ENCODE measurements around the gene CDH18. TPM values are rescaled to one million over a fixed set of nuclear protein-coding genes. Genes with fewer than 3 reads are reported as not detected.

The CDH18 gene
- total RNA-seq, 1 donor from 2014 or later, result not detected

- Mint-ChIP-seq H3K4me3 (no peak overlapping the region), H3K9me3 (peaks cover 7% of the 10 kb centered on the region), H3K27me3 (no peaks in the 10 kb centered on the region), H3K36me3 (ENCODE audit: low read depth) (no peaks in the 10 kb centered on the region), H3K4me1 (no peaks in the 10 kb centered on the region), H3K27ac (no peak overlapping the region)
- DNase-seq, result no peak
- intact Hi-C loops (cut with micrococcal nuclease), result no loop called here
Measured at GRCh38 chr5:19616701-19617215, 371.2 kb downstream of the CDH18 start.

DNA sequence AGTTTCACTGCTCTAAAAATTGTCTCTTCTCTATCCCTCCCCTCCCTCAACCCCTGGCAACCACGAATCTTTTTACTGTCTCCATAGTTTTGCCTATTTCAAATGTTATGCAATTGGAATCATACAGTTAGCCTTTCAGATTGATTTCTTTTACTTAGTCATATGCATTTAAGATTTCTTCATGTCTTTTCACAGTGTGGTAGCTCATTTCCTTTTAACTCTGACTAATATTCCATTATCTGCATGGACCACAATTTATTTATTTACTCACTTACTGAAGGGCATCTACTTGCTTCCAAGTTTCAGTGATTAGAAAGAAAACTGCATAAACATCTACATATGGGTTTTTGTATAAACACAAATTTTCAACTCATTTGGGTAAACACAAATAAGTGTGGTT, 372.3 kb downstream of the CDH18 start:
- no peaks in the 10 kb centered on the region for H3K4me1 Mint-ChIP-seq
- no peak for DNase-seq
- peaks cover 7% of the 10 kb centered on the region for H3K9me3 Mint-ChIP-seq
- no peaks in the 10 kb centered on the region for H3K27me3 Mint-ChIP-seq
- no peak overlapping the region for H3K4me3 Mint-ChIP-seq
- H3K36me3 Mint-ChIP-seq (ENCODE audit: low read depth), result no peaks in the 10 kb centered on the region
- intact Hi-C loops (cut with micrococcal nuclease), result no loop called here
- H3K27ac Mint-ChIP-seq, result no peak overlapping the region

GRCh38 chr5:19615071-19615470, 372.9 kb downstream of the CDH18 start:
- Mint-ChIP-seq H3K4me1 (no peaks in the 10 kb centered on the region), H3K9me3 (peaks cover 3% of the 10 kb centered on the region), H3K27ac (no peak overlapping the region), H3K36me3 (ENCODE audit: low read depth) (no peaks in the 10 kb centered on the region), H3K4me3 (no peak overlapping the region), H3K27me3 (no peaks in the 10 kb centered on the region)
- no peak for DNase-seq
- intact Hi-C loops (cut with micrococcal nuclease), result no loop called here

DNA sequence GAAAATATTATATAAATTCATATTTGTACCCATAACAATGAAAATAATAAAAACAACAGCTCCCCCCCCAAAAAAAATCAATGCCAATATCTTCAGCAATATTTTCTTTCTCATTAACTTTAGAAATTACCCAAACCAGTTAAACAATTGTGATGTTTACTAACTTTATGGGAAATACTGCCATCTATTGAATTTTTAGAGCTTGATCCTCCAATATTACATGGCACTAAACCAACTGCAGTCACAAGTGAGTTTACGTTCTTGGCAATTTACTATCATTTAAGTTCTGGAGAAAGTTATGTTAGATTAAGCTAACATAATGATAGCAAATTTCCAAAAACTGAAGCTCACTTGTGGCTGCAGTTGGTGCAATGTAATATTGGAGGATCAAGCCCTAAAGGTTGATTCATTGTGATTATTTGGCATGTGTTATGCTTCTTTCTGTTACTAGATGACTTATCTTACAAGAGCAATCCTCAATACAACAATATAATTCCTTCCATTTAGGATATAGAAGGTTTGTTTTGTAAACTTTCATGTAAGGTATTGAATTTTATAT, 379.5 kb downstream of the CDH18 start:
- intact Hi-C loops (cut with micrococcal nuclease), result no loop called here
- peaks cover 4% of the 10 kb centered on the region for H3K9me3 Mint-ChIP-seq
- no peaks in the 10 kb centered on the region for H3K4me1 Mint-ChIP-seq
- no peak overlapping the region for H3K4me3 Mint-ChIP-seq
- no peaks in the 10 kb centered on the region for H3K27me3 Mint-ChIP-seq
- H3K36me3 Mint-ChIP-seq (ENCODE audit: low read depth), result no peaks in the 10 kb centered on the region
- DNase-seq, result no peak
- H3K27ac Mint-ChIP-seq, result no peak overlapping the region

- intact Hi-C loops (cut with micrococcal nuclease), result no loop called here
- Mint-ChIP-seq H3K9me3 (peaks cover 4% of the 10 kb centered on the region), H3K36me3 (ENCODE audit: low read depth) (no peaks in the 10 kb centered on the region), H3K27me3 (no peaks in the 10 kb centered on the region), H3K4me3 (no peak overlapping the region), H3K27ac (no peak overlapping the region), H3K4me1 (no peaks in the 10 kb centered on the region)
- no peak for DNase-seq
Measured at GRCh38 chr5:19605846-19606407, 382.1 kb downstream of the CDH18 start.

DNA sequence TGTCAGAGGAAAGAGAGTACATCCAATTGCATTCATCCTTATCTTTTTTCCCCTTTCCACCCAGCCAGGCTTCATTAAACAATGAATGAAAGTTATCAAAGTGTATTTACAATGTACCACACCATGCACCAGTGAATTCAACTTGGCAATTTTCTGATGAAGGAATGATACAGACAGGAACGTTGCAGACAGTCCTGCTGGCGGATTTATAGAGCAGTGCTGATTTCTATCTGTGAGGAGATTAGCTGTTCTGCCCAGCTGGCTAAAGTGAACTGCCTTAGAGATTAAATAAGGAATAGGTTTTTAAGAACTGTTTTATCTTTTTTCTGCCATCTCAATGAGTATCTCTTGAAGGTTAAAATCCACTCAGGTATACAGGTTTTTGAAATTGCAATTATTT, 403.9 kb downstream of the CDH18 start:
- no peak overlapping the region for H3K27ac Mint-ChIP-seq

DNA sequence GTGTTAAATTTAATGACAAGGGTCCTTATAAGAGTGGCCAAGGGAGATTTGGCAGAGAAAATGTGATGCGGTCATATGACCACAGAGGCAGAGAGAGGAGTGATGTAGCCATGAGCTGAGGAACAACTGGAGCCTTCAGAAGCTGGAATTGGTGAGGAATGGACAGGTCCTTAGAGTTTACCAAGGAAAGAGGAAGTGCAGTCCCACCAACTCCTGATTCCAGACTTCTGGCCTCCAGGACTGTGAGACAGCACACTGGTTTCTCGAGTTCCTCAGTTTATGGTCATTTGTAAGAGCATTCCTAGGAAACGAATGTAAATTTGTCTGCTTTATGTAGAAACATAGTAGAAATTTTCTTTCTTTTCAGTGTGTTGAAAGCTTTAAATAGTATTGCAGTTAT, 410.1 kb downstream of the CDH18 start:
- no peak overlapping the region for H3K27ac Mint-ChIP-seq
- intact Hi-C loops (cut with micrococcal nuclease), result no loop called here
- H3K4me3 Mint-ChIP-seq, result no peak overlapping the region
- H3K9me3 Mint-ChIP-seq, result no peaks in the 10 kb centered on the region
- H3K36me3 Mint-ChIP-seq (ENCODE audit: low read depth), result no peaks in the 10 kb centered on the region
- no peaks in the 10 kb centered on the region for H3K27me3 Mint-ChIP-seq
- DNase-seq, result no peak
- no peaks in the 10 kb centered on the region for H3K4me1 Mint-ChIP-seq

More for the DNA sequence above, 403.9 kb downstream of the CDH18 start:
- Mint-ChIP-seq H3K27me3 (no peaks in the 10 kb centered on the region), H3K4me3 (no peak overlapping the region), H3K36me3 (ENCODE audit: low read depth) (no peaks in the 10 kb centered on the region), H3K9me3 (peaks cover 3% of the 10 kb centered on the region), H3K4me1 (no peaks in the 10 kb centered on the region)
- DNase-seq, result no peak
- intact Hi-C loops (cut with micrococcal nuclease), result no loop called here

DNA sequence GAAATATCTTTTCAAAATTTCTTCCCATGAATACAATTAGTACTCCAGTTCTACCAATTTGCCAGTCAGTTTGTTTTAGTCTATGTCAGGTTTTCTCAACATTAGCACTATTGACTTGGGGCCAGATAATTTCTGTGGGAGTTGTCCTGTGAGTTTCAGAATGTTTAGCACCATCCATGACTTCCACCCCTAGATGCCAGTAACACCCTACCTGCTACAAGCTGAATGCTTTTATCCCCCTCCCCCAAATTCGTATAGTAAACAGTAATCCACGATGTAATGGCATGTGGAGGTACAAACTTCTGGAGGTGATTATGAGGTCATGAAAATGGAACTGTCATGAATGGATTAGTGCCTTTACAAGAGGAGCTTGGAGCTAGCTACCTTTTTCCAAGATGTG, 420.0 kb downstream of the CDH18 start:
- H3K9me3 Mint-ChIP-seq, result peaks cover 4% of the 10 kb centered on the region

GRCh38 chr5:19565466-19565865, 422.5 kb downstream of the CDH18 start:
- intact Hi-C loops (cut with micrococcal nuclease), result no loop called here
- no peak for DNase-seq
- H3K4me3 Mint-ChIP-seq, result no peak overlapping the region
- no peaks in the 10 kb centered on the region for H3K4me1 Mint-ChIP-seq
- H3K36me3 Mint-ChIP-seq (ENCODE audit: low read depth), result no peaks in the 10 kb centered on the region
- no peaks in the 10 kb centered on the region for H3K27me3 Mint-ChIP-seq
- H3K9me3 Mint-ChIP-seq, result peaks cover 6% of the 10 kb centered on the region
- H3K27ac Mint-ChIP-seq, result no peak overlapping the region

More for the DNA sequence above, 420.0 kb downstream of the CDH18 start:
- Mint-ChIP-seq H3K36me3 (ENCODE audit: low read depth) (no peaks in the 10 kb centered on the region), H3K4me1 (no peaks in the 10 kb centered on the region), H3K4me3 (no peak overlapping the region), H3K27ac (no peak overlapping the region), H3K27me3 (no peaks in the 10 kb centered on the region)
- DNase-seq, result no peak
- intact Hi-C loops (cut with micrococcal nuclease), result no loop called here

DNA sequence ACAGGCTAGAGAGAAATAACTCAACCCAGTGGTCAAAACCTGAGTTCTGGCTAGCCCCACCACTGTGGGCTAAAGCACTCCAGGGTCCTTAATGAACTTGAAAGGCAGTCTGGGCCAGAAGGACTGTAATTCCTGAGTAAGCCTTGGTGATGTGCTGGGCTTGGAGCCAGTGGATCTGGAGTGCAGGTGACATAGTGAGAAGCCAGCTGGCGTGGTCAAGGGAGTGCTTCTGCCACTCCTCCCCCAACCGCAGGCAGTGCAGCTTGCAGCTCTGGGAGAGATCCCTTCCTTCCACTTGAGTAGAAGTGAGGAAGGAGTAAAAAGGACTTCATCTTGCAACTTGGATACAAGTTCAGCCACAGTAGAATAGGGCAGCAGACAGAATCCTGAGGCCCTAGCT, 424.0 kb downstream of the CDH18 start:
- peaks cover 8% of the 10 kb centered on the region for H3K9me3 Mint-ChIP-seq
- no peaks in the 10 kb centered on the region for H3K4me1 Mint-ChIP-seq
- DNase-seq, result no peak
- no peaks in the 10 kb centered on the region for H3K36me3 Mint-ChIP-seq (ENCODE audit: low read depth)
- intact Hi-C loops (cut with micrococcal nuclease), result no loop called here
- no peaks in the 10 kb centered on the region for H3K27me3 Mint-ChIP-seq
- no peak overlapping the region for H3K4me3 Mint-ChIP-seq
- H3K27ac Mint-ChIP-seq, result no peak overlapping the region

DNA sequence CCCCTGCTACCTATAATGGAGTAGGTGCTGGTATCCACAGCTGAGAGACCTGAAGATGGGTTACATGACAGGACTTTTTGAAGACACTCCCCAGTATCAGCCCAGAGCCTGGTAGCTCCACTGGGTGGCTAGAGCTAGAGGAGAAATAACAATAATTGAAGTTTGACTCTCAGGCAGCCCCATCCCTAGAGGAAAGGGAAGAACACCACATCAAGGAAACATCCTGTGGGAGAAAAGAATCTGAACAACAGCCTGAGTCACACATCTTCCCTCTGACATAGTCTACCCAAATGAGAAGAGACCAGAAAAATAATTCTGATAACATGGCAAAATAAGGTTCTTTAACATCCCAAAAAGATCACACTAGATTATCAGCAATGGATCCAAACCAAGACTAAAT, 432.1 kb downstream of the CDH18 start:
- H3K36me3 Mint-ChIP-seq (ENCODE audit: low read depth), result no peaks in the 10 kb centered on the region
- H3K9me3 Mint-ChIP-seq, result peaks cover 5% of the 10 kb centered on the region
- H3K4me1 Mint-ChIP-seq, result no peaks in the 10 kb centered on the region
- H3K27ac Mint-ChIP-seq, result no peak overlapping the region
- no peak overlapping the region for H3K4me3 Mint-ChIP-seq
- H3K27me3 Mint-ChIP-seq, result no peaks in the 10 kb centered on the region
- DNase-seq, result no peak
- intact Hi-C loops (cut with micrococcal nuclease), result no loop called here

- no peak overlapping the region for H3K27ac Mint-ChIP-seq
- DNase-seq, result no peak
- no peak overlapping the region for H3K4me3 Mint-ChIP-seq
- H3K36me3 Mint-ChIP-seq (ENCODE audit: low read depth), result no peaks in the 10 kb centered on the region
- H3K9me3 Mint-ChIP-seq, result peaks cover 2% of the 10 kb centered on the region
- no peaks in the 10 kb centered on the region for H3K4me1 Mint-ChIP-seq
- H3K27me3 Mint-ChIP-seq, result no peaks in the 10 kb centered on the region
- intact Hi-C loops (cut with micrococcal nuclease), result no loop called here
Measured at GRCh38 chr5:19555436-19555835, 432.6 kb downstream of the CDH18 start.

DNA sequence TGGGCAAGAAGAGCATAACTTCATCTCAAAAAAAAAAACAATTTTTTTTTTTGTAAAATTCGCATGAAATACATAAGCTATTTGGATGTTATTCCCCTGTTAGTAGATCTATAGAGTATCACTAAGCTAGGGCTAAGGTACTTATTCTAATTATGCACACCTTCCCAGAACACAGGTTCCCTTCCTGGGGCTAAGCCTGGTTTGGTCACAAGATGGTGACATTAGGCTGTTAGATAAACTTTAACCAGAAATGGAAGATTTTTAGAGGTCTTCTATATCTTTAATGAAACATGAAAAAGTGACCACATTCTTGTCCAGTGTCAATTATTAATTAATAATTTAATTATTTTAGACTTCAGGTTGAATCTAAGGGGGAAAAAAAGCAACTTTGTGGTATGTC, 433.5 kb downstream of the CDH18 start:
- Mint-ChIP-seq H3K27ac (no peak overlapping the region), H3K27me3 (no peaks in the 10 kb centered on the region), H3K4me3 (no peak overlapping the region), H3K9me3 (no peaks in the 10 kb centered on the region), H3K4me1 (no peaks in the 10 kb centered on the region), H3K36me3 (ENCODE audit: low read depth) (no peaks in the 10 kb centered on the region)
- DNase-seq, result no peak
- intact Hi-C loops (cut with micrococcal nuclease), result no loop called here

- intact Hi-C loops (cut with micrococcal nuclease), result no loop called here
- Mint-ChIP-seq H3K27me3 (no peaks in the 10 kb centered on the region), H3K27ac (no peak overlapping the region), H3K4me1 (no peaks in the 10 kb centered on the region), H3K4me3 (no peak overlapping the region), H3K9me3 (no peaks in the 10 kb centered on the region), H3K36me3 (ENCODE audit: low read depth) (no peaks in the 10 kb centered on the region)
- no peak for DNase-seq
Measured at GRCh38 chr5:19547640-19548039, 440.4 kb downstream of the CDH18 start.

GRCh38 chr5:19546521-19546920, 441.5 kb downstream of the CDH18 start:
- intact Hi-C loops (cut with micrococcal nuclease), result no loop called here
- no peak overlapping the region for H3K27ac Mint-ChIP-seq
- H3K4me3 Mint-ChIP-seq, result no peak overlapping the region
- H3K9me3 Mint-ChIP-seq, result no peaks in the 10 kb centered on the region
- no peaks in the 10 kb centered on the region for H3K36me3 Mint-ChIP-seq (ENCODE audit: low read depth)
- H3K4me1 Mint-ChIP-seq, result no peaks in the 10 kb centered on the region
- H3K27me3 Mint-ChIP-seq, result no peaks in the 10 kb centered on the region
- DNase-seq, result no peak

All from activated CD4-positive, alpha-beta T cell treated with anti-CD3 and anti-CD28 coated beads, Interleukin-2, amount 10 ng/mL, durations not matched to agents 24 days and 14 days (primary cell).